Ishikawa (cell line): Measurements from ENCODE around the gene MCF2L2.

Experiments used
- TAF1 ChIP-seq: IDR thresholded peaks from 2 replicates; pipeline ENCODE4 v1.6.1; 2012; ENCODE audit warnings: low read depth, mild to moderate bottlenecking
- TCF12 ChIP-seq: IDR thresholded peaks from 2 replicates; pipeline ENCODE4 v1.6.1; 2012; ENCODE audit warnings: low read depth
- ZBTB7A ChIP-seq: IDR thresholded peaks from 2 replicates; pipeline ENCODE4 v1.6.1; 2012; ENCODE audit warnings: low read depth
- TF ChIP-seq, protein P1 (sequence below): IDR thresholded peaks from 2 replicates; pipeline ENCODE4 v1.6.1; 2012

DNA sequence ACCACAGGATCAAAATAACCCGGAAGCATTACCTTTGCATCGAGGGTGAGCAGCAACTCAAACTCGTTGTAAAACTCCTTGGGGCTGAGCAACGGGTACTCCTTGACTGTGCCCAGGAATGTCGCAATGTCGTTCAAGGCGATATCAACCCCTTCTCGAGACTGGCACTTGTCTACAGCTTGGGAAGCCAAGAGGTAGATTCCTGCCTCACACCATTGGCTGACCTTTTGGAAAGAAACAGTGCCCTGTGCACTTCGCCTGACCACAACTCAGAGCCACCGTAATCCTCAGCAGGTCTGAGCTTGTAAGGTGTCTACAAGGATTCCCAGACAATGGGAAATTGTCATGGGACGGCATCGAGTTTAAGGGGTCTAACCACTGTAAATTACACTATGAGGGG lies 131.5 kb downstream of the MCF2L2 start:
- no peak for TF ChIP-seq TCF12
- TF ChIP-seq, protein P1, sequence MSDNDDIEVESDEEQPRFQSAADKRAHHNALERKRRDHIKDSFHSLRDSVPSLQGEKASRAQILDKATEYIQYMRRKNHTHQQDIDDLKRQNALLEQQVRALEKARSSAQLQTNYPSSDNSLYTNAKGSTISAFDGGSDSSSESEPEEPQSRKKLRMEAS = no peak
- no peak for TF ChIP-seq TAF1
- TF ChIP-seq ZBTB7A = no peak
